Osteocyte (in vitro differentiated cells): Measurements from ENCODE around the gene APH1B. TPM values are rescaled to one million over a fixed set of nuclear protein-coding genes. Genes with fewer than 3 reads are reported as not detected.
A peak's percentile ranks its signal among the peaks of the same experiment; 100 is the strongest.

ENCODE experiments used
- DNase-seq: peaks from one replicate; pipeline ENCODE4 v3.0.0; 2021; ENCODE audit warnings: mixed read lengths; ENCODE audit not compliant: unreplicated experiment; ENCODE audit errors: extremely low spot score
- H3K27ac Mint-ChIP-seq: one replicate; pipeline ENCODE4 v1.8.0; 2021; ENCODE audit warnings: mild to moderate bottlenecking, mixed read lengths; ENCODE audit not compliant: unreplicated experiment
- H3K27me3 Mint-ChIP-seq: one replicate; pipeline ENCODE4 v1.8.0; 2021; ENCODE audit warnings: mixed read lengths; ENCODE audit not compliant: unreplicated experiment
- H3K36me3 Mint-ChIP-seq: one replicate; pipeline ENCODE4 v1.8.0; 2021; ENCODE audit warnings: mixed read lengths; ENCODE audit not compliant: unreplicated experiment
- H3K4me1 Mint-ChIP-seq: one replicate; pipeline ENCODE4 v1.8.0; 2021; ENCODE audit warnings: mixed read lengths; ENCODE audit not compliant: unreplicated experiment
- H3K4me3 Mint-ChIP-seq: one replicate; pipeline ENCODE4 v1.8.0; 2021; ENCODE audit warnings: mild to moderate bottlenecking, moderate library complexity, mixed read lengths; ENCODE audit not compliant: unreplicated experiment
- H3K9me3 Mint-ChIP-seq: one replicate; pipeline ENCODE4 v1.8.0; 2021; ENCODE audit warnings: mixed read lengths; ENCODE audit not compliant: unreplicated experiment
- total RNA-seq: library from RNA; stranded (reverse); gene quantifications from 2 replicates; pipeline ENCODE4 v1.2.1, GENCODE V29; 2021
- TF ChIP-seq, protein P1 (sequence below): fragments of 200-600 bp; sonication (generic); IDR thresholded peaks from 2 replicates; pipeline ENCODE4 v1.5.0; 2021; ENCODE audit warnings: antibody characterized with exemption, mild to moderate bottlenecking, moderate library complexity

The APH1B gene
- total RNA-seq, 1 donor from 2014 or later = 13.9 TPM

DNA sequence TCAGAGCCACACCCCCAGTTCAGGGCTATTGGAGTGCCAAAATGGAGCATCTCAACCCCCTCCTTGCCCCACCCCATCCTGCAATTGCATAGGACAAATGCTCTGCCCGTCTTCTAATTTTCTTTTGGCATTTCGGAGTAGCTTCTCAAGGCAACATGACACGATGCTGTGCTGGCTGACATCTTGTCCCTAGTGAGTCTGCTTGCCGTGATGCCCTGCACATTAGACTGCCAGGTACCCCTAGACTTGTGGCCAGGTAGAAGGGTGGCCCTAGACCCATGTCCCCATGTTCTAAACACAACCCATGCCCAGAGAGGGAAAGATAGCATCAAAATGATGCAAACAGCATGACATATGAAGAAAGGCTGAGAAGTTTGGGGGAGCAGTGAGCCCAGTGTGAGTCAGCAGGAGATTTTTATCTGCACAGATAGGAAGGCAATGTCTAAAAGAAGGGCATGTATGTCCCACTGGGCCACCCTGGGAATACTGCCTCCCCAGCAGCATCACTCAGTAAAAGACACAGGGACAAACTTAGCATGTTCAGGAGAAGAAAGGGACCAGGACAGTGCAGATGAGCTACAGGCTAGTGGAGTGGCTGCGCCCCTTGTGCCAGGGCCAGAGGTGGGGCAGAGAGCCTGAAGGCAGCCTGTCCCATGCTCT is 67.5 kb downstream of the APH1B start:
- TF ChIP-seq, protein P1, sequence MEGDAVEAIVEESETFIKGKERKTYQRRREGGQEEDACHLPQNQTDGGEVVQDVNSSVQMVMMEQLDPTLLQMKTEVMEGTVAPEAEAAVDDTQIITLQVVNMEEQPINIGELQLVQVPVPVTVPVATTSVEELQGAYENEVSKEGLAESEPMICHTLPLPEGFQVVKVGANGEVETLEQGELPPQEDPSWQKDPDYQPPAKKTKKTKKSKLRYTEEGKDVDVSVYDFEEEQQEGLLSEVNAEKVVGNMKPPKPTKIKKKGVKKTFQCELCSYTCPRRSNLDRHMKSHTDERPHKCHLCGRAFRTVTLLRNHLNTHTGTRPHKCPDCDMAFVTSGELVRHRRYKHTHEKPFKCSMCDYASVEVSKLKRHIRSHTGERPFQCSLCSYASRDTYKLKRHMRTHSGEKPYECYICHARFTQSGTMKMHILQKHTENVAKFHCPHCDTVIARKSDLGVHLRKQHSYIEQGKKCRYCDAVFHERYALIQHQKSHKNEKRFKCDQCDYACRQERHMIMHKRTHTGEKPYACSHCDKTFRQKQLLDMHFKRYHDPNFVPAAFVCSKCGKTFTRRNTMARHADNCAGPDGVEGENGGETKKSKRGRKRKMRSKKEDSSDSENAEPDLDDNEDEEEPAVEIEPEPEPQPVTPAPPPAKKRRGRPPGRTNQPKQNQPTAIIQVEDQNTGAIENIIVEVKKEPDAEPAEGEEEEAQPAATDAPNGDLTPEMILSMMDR = no peak
- DNase-seq = no peak

DNA sequence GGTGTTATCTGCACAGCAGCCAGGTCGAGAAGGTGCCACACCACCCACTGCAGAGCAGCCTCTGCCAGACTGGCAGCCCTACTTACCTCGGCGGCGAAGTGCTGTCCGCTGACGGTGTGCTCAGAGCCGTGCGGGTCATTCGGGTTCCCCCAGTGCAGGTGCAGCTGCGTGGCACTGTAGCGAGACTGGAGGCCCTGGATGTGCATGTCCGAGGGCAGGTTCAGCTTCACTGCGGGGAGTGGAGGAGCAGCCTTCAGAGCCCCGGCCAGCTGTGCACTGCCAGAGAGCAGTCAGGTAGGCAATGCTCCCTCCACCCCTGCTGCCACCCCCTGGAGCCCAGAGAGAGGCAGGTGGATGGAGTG is 68.0 kb downstream of the APH1B start:
- TF ChIP-seq, protein P1 = no peak
- Mint-ChIP-seq H3K4me1 (peaks cover 55% of the 10 kb centered on the region), H3K27me3 (peaks cover 6% of the 10 kb centered on the region), H3K36me3 (no peaks in the 10 kb centered on the region), H3K27ac (no peak overlapping the region), H3K9me3 (no peaks in the 10 kb centered on the region), H3K4me3 (no peak overlapping the region)
- DNase-seq = no peak

More for the DNA sequence above, 67.5 kb downstream of the APH1B start:
- Mint-ChIP-seq H3K27ac (no peak overlapping the region), H3K4me1 (peaks cover 50% of the 10 kb centered on the region), H3K27me3 (peaks cover 11% of the 10 kb centered on the region), H3K9me3 (no peaks in the 10 kb centered on the region), H3K4me3 (no peak overlapping the region), H3K36me3 (peaks cover 2% of the 10 kb centered on the region)

DNA sequence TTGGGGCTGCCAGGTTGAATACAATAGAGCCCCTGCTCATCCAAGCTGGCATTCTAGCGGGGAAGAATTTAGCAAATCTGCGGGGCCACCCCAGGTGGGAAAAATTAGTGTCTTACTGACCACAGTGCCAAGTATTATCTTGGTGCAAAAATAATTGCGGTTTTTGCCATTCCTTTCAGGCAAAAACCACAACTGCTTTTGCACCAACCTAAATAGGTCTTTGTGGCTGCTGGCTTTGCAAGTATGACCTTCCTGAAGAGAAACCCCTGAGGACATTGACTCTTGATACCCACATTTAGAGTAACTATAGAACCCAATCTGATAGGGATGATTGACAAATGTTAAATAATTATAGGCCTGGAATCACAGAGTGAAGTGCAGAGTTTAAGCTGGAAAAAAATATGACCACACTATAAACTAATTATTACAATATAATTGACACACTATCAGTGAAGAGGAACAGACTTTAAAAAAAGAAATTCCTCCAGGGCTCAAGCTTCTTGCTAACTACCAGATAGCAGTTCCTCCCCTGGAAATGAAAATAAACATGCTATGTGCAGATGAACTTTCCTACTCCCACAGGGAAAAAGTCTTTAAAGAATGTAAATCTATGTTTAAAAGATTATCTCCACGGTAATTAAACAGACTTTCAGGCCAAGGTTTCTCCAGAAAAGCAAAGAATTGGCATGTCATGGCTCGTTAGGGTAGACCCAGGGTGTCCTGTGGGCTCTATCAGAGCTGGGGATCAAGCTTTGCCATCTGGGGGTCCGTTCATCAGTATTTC is 69.9 kb downstream of the APH1B start:
- no peaks in the 10 kb centered on the region for H3K36me3 Mint-ChIP-seq
- no peak overlapping the region for H3K4me3 Mint-ChIP-seq
- DNase-seq = no peak
- H3K27ac Mint-ChIP-seq = peak overlapping the region; percentile 68
- H3K9me3 Mint-ChIP-seq = no peaks in the 10 kb centered on the region
- H3K27me3 Mint-ChIP-seq = peaks cover 4% of the 10 kb centered on the region
- TF ChIP-seq, protein P1 = no peak
- peaks cover 49% of the 10 kb centered on the region for H3K4me1 Mint-ChIP-seq

DNA sequence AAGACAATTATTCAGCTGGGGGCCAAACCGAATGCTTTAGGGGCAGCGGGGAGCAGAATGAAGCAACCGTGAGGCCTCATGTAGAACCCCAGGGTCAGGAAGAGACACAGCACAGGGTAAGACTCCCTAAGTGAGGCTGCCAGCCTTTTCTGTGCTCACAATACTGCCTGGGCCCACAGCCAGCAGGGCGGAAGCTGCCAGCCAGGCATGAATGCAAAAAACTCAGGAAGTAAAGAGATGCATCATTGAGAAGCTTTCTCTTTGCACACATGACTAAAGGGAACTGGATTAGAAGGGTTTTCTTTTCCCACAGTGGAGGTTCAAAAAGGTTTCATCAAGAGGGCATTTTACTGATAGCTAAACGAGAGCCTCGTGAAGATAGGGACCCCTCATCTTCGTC is 71.0 kb downstream of the APH1B start:
- peak overlapping the region; percentile 7 for H3K4me3 Mint-ChIP-seq
- peak overlapping the region; percentile 87 for H3K27ac Mint-ChIP-seq
- no peaks in the 10 kb centered on the region for H3K9me3 Mint-ChIP-seq
- no peak for DNase-seq
- peaks cover 4% of the 10 kb centered on the region for H3K27me3 Mint-ChIP-seq
- peaks cover 40% of the 10 kb centered on the region for H3K4me1 Mint-ChIP-seq
- TF ChIP-seq, protein P1 = no peak
- no peaks in the 10 kb centered on the region for H3K36me3 Mint-ChIP-seq

DNA sequence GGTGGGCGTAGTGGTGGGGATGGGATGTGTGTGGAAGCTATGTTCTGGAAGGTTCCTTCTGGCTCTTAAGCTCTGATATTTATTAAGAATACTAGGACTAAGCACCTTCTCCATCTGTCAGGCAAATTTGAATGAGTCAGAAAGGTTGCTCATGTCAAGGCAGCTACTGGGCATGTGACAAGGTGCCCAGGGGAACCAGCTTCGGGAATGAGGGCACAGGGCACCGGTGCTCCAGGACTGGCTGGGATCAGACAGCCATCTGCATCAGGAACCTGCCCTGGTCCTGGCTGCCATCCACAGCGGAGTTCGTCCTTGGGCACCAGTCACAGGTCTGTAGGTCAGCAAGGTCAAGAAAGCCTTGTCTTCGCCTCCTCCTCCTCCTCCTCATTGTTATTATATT is 71.8 kb downstream of the APH1B start:
- peaks cover 34% of the 10 kb centered on the region for H3K4me1 Mint-ChIP-seq

More for the DNA sequence above, 71.8 kb downstream of the APH1B start:
- Mint-ChIP-seq H3K27ac (no peak overlapping the region), H3K36me3 (no peaks in the 10 kb centered on the region), H3K9me3 (no peaks in the 10 kb centered on the region), H3K27me3 (peaks cover 7% of the 10 kb centered on the region), H3K4me3 (no peak overlapping the region)
- DNase-seq = no peak
- TF ChIP-seq, protein P1 = no peak
